Erythroblast (primary cell): ENCODE results near the gene FAF2.

Experiments
- GATA1 ChIP-seq: IDR thresholded peaks from 2 replicates; pipeline ENCODE4 v1.6.1; 2011; ENCODE audit warnings: low read depth, mild to moderate bottlenecking, control low read depth, low read length, moderate library complexity
- POLR2A ChIP-seq: IDR thresholded peaks from 2 replicates; pipeline ENCODE4 v1.6.1; 2011; ENCODE audit warnings: mild to moderate bottlenecking, low read length

DNA sequence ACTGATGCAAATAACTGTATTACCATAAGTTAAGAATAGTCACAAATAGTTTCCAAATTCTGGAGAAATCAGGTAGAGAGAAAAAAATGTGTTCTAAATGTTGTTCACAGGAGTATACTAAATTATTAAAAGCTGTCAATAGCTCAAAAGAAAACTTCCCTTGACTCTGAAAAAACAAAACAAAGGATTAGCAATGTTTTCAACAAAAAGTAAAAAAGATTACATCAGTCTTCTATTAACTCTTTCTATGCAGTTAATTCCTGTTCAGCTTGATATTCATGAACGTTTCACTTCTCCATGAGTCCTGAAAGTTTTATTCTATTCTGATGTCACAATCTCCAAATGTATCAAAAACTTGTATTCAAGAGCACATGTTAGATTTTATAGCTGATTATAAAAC, 22.4 kb upstream of the FAF2 start:
- TF ChIP-seq POLR2A (no peak), GATA1 (no peak)
